Vagina (tissue), 2 donors: ENCODE results near the gene ERCC4. TPM values are rescaled to one million over a fixed set of nuclear protein-coding genes. Genes with fewer than 3 reads are reported as not detected.
"Not testable (repeated sequence)": the region's sequence is repeated elsewhere in the genome, so short reads cannot be mapped to it uniquely, and the experiment has no call there.

Source experiments
- DNase-seq, 2 donors: peaks; one replicate each; pipeline ENCODE4 v3.0.0-alpha.2; 2017; ENCODE audit errors: extremely low spot score in 2 of 2
- H3K27ac ChIP-seq: fragments of 200-600 bp; sonication (generic); one replicate; pipeline ENCODE4 v1.5.1; 2019
- H3K27me3 ChIP-seq: fragments of 200-600 bp; sonication (generic); one replicate; pipeline ENCODE4 v1.5.1; 2019
- H3K36me3 ChIP-seq, 2 donors: fragments of 200-600 bp; sonication (generic); one replicate each; pipeline ENCODE4 v1.5.1; 2017 to 2019
- H3K4me1 ChIP-seq: fragments of 200-600 bp; sonication (generic); one replicate; pipeline ENCODE4 v1.5.1; 2019
- H3K4me3 ChIP-seq, 2 donors: fragments of 200-600 bp; sonication (generic); 1 replicate in 1 of 2; 2 replicates in 1 of 2; pipeline ENCODE4 v1.5.1; 2016 to 2019
- H3K9me3 ChIP-seq: fragments of 200-600 bp; sonication (generic); one replicate; pipeline ENCODE4 v1.5.1; 2019
- POLR2A ChIP-seq, 2 donors: fragments of 450-650 bp; IDR thresholded peaks; one replicate each; pipeline ENCODE4 v1.6.1; 2017; ENCODE audit warnings: antibody characterized with exemption in 2 of 2, mild to moderate bottlenecking in 2 of 2, moderate library complexity in 2 of 2
- POLR2AphosphoS5 ChIP-seq, 2 donors: sonication (generic); formaldehyde crosslinking; IDR thresholded peaks; one replicate each; pipeline ENCODE4 v1.9.0; 2017; ENCODE audit warnings: antibody characterized with exemption in 2 of 2, mild to moderate bottlenecking in 2 of 2, low read depth in 1 of 2; ENCODE audit not compliant: insufficient read depth in 1 of 2
- intact Hi-C: fragments of 100-400 bp; cut with DNase I; formaldehyde crosslinking; loops from one replicate; pipeline ENCODE4 v1.15.1; 2023
- total RNA-seq: library from RNA; depleted of rRNA; stranded (reverse); fragments of >200 nt; gene quantifications from one replicate; pipeline ENCODE4 v1.2.3, GENCODE V29; 2016
- TF ChIP-seq, protein P1 (sequence below), 3 experiments: fragments of 450-650 bp in 2 of 3; fragments of 200-600 bp in 1 of 3; sonication (generic) in 1 of 3; IDR thresholded peaks; one replicate each; pipeline ENCODE4 v1.5.1; 2017 to 2019; ENCODE audit warnings: antibody characterized with exemption in 3 of 3, mild to moderate bottlenecking in 2 of 3, moderate library complexity in 2 of 3

Gene ERCC4
- total RNA-seq, 1 donor from 2014 or later = 8.6 TPM

GRCh38 chr16:13904179-13904691 is 15.7 kb upstream of the ERCC4 start:
- Histone ChIP-seq H3K36me3 (no peaks in the 10 kb centered on the region), H3K9me3 (no peaks in the 10 kb centered on the region), H3K4me1 (peaks cover 9% of the 10 kb centered on the region), H3K4me3 (no peak overlapping the region), H3K27ac (no peak overlapping the region), H3K27me3 (no peaks in the 10 kb centered on the region)
- no peak for DNase-seq
- intact Hi-C loops = no loop called here
- TF ChIP-seq POLR2AphosphoS5 (IDR thresholded peaks at IDR 0.05; ENCODE audit: insufficient read depth in 1 of 2, low read depth in 1 of 2) = no peak
- no peak for TF ChIP-seq POLR2A (IDR thresholded peaks at IDR 0.05)
- TF ChIP-seq, protein P1, sequence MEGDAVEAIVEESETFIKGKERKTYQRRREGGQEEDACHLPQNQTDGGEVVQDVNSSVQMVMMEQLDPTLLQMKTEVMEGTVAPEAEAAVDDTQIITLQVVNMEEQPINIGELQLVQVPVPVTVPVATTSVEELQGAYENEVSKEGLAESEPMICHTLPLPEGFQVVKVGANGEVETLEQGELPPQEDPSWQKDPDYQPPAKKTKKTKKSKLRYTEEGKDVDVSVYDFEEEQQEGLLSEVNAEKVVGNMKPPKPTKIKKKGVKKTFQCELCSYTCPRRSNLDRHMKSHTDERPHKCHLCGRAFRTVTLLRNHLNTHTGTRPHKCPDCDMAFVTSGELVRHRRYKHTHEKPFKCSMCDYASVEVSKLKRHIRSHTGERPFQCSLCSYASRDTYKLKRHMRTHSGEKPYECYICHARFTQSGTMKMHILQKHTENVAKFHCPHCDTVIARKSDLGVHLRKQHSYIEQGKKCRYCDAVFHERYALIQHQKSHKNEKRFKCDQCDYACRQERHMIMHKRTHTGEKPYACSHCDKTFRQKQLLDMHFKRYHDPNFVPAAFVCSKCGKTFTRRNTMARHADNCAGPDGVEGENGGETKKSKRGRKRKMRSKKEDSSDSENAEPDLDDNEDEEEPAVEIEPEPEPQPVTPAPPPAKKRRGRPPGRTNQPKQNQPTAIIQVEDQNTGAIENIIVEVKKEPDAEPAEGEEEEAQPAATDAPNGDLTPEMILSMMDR (IDR thresholded peaks at IDR 0.05) = no peak

- H3K27ac ChIP-seq, H3K36me3 ChIP-seq, DNase-seq, H3K9me3 ChIP-seq, intact Hi-C loops, H3K4me1 ChIP-seq, H3K4me3 ChIP-seq, H3K27me3 ChIP-seq: not testable (repeated sequence)
Measured at GRCh38 chr16:13904822-13905221, 15.1 kb upstream of the ERCC4 start.

- Histone ChIP-seq H3K4me3 (no peak overlapping the region), H3K27me3 (no peaks in the 10 kb centered on the region), H3K36me3 (no peaks in the 10 kb centered on the region), H3K9me3 (no peaks in the 10 kb centered on the region), H3K27ac (no peak overlapping the region), H3K4me1 (peaks cover 14% of the 10 kb centered on the region)
- intact Hi-C loops = no loop called here
- DNase-seq = no peak
- TF ChIP-seq POLR2AphosphoS5 (IDR thresholded peaks at IDR 0.05; ENCODE audit: insufficient read depth in 1 of 2, low read depth in 1 of 2) (no peak), POLR2A (IDR thresholded peaks at IDR 0.05) (no peak)
- TF ChIP-seq, protein P1 (IDR thresholded peaks at IDR 0.05) = no peak
Measured at GRCh38 chr16:13906168-13907089, 13.5 kb upstream of the ERCC4 start.

- intact Hi-C loops = no loop called here
- no peak overlapping the region for H3K27ac ChIP-seq
- peaks cover 14% of the 10 kb centered on the region for H3K4me1 ChIP-seq
- H3K27me3 ChIP-seq = no peaks in the 10 kb centered on the region
- no peak for DNase-seq
- no peaks in the 10 kb centered on the region for H3K9me3 ChIP-seq
- no peak overlapping the region for H3K4me3 ChIP-seq
- no peaks in the 10 kb centered on the region for H3K36me3 ChIP-seq
- TF ChIP-seq, protein P1 (IDR thresholded peaks at IDR 0.05) = no peak
- no peak for TF ChIP-seq POLR2AphosphoS5 (IDR thresholded peaks at IDR 0.05; ENCODE audit: insufficient read depth in 1 of 2, low read depth in 1 of 2)
- TF ChIP-seq POLR2A (IDR thresholded peaks at IDR 0.05) = no peak
Measured at GRCh38 chr16:13907431-13907830, 12.5 kb upstream of the ERCC4 start.

DNA sequence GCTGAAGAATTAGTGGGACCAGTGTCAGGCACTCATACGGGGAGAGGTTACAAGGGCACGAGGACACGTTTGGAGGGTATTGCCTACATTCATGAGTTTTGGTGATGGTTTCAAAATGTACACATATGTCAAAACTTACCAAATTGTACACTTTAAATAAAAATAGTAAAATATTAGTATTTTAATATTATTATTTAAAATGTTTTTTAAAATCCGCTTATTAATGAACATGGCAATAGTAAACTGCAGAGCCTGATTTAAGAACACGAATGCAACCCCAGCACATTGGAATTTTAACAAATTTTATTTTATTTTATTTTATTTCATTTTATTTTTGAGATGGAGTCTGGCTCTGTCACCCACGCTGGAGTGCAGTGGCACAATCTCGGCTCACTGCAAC is 10.9 kb upstream of the ERCC4 start:
- peaks cover 5% of the 10 kb centered on the region for H3K4me1 ChIP-seq
- no peak overlapping the region for H3K27ac ChIP-seq
- intact Hi-C loops = no loop called here
- no peak for DNase-seq
- H3K27me3 ChIP-seq = no peaks in the 10 kb centered on the region
- H3K36me3 ChIP-seq = no peaks in the 10 kb centered on the region
- no peak overlapping the region for H3K4me3 ChIP-seq
- TF ChIP-seq, protein P1 (IDR thresholded peaks at IDR 0.05) = no peak
- TF ChIP-seq POLR2A (IDR thresholded peaks at IDR 0.05) = no peak
- TF ChIP-seq POLR2AphosphoS5 (IDR thresholded peaks at IDR 0.05; ENCODE audit: insufficient read depth in 1 of 2, low read depth in 1 of 2) = no peak
- H3K9me3 ChIP-seq = no peaks in the 10 kb centered on the region
